HG03064 (cell line): ENCODE results near the gene EPN2.

Experiments
- ATAC-seq: cut with Tn5 transposase; IDR thresholded peaks from one replicate; pipeline ENCODE4 v1.9.1; 2021; ENCODE audit warnings: low read depth; ENCODE audit not compliant: unreplicated experiment

Gene EPN2

GRCh38 chr17:19290066-19290705 lies 53.0 kb downstream of the EPN2 start:
- no peak for ATAC-seq

- ATAC-seq = no peak
These were observed 54.6 kb downstream of the EPN2 start for GRCh38 chr17:19291646-19292376.

GRCh38 chr17:19292377-19292711 lies 55.2 kb downstream of the EPN2 start:
- no peak for ATAC-seq

GRCh38 chr17:19294443-19294842 lies 57.3 kb downstream of the EPN2 start:
- no peak for ATAC-seq

- no peak for ATAC-seq
These were observed 58.4 kb downstream of the EPN2 start for GRCh38 chr17:19295473-19296135.

GRCh38 chr17:19296786-19297778 lies 59.9 kb downstream of the EPN2 start:
- ATAC-seq = no peak

GRCh38 chr17:19298569-19299213 lies 61.5 kb downstream of the EPN2 start:
- ATAC-seq = no peak

- no peak for ATAC-seq
These were observed 62.1 kb downstream of the EPN2 start for GRCh38 chr17:19299214-19299747.

GRCh38 chr17:19299866-19300265 lies 62.7 kb downstream of the EPN2 start:
- no peak for ATAC-seq

GRCh38 chr17:19301274-19301951 lies 64.2 kb downstream of the EPN2 start:
- ATAC-seq = no peak

- no peak for ATAC-seq
These were observed 64.8 kb downstream of the EPN2 start for GRCh38 chr17:19301973-19302372.

- no peak for ATAC-seq
These were observed 65.7 kb downstream of the EPN2 start for GRCh38 chr17:19302791-19303331.

GRCh38 chr17:19303367-19303776 lies 66.2 kb downstream of the EPN2 start:
- ATAC-seq = no peak

- ATAC-seq = no peak
These were observed 67.0 kb downstream of the EPN2 start for GRCh38 chr17:19304209-19304608.

- ATAC-seq = no peak
These were observed 67.6 kb downstream of the EPN2 start for GRCh38 chr17:19304751-19305150.

GRCh38 chr17:19305256-19305655 lies 68.1 kb downstream of the EPN2 start:
- no peak for ATAC-seq

GRCh38 chr17:19305761-19306159 lies 68.6 kb downstream of the EPN2 start:
- no peak for ATAC-seq

GRCh38 chr17:19306160-19307111 lies 69.3 kb downstream of the EPN2 start:
- peak; percentile 81 for ATAC-seq
